ENCODE measurements around the gene WDR86. TPM values are rescaled to one million over a fixed set of nuclear protein-coding genes. Genes with fewer than 3 reads are reported as not detected.

The WDR86 gene
- total RNA-seq, 1 donor from 2014 or later, result 82.9 TPM

DNA sequence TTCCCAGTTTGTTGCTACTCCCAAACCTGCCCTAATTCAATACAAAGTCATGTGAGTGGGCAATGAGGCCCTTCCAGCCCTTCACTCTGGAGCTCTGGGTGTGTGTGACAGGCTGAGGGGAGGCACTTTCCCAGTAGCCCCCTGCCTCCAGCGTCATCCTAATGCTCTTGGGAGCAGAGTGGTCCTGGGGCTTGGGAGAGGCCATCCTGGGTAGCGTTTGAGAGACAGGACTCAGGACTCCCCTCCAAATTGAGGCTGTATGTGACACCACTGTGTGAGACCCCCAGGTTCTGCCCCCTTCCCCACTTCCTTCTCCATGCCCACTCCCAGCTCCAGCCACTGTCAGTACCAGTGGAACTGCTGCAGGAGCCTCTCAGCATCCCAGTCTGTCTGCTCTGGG, 36.6 kb upstream of the WDR86 start:
- Mint-ChIP-seq H3K4me1 (ENCODE audit: low read depth) (peaks cover 1% of the 10 kb centered on the region), H3K36me3 (ENCODE audit: insufficient read depth) (no peaks in the 10 kb centered on the region), H3K27me3 (peaks cover 33% of the 10 kb centered on the region), H3K27ac (no peak overlapping the region), H3K4me3 (ENCODE audit: low read depth) (no peak overlapping the region), H3K9me3 (ENCODE audit: low read depth) (no peaks in the 10 kb centered on the region)
- no peak for DNase-seq (ENCODE audit: low spot score, unreplicated experiment)
- TF ChIP-seq, protein P1, sequence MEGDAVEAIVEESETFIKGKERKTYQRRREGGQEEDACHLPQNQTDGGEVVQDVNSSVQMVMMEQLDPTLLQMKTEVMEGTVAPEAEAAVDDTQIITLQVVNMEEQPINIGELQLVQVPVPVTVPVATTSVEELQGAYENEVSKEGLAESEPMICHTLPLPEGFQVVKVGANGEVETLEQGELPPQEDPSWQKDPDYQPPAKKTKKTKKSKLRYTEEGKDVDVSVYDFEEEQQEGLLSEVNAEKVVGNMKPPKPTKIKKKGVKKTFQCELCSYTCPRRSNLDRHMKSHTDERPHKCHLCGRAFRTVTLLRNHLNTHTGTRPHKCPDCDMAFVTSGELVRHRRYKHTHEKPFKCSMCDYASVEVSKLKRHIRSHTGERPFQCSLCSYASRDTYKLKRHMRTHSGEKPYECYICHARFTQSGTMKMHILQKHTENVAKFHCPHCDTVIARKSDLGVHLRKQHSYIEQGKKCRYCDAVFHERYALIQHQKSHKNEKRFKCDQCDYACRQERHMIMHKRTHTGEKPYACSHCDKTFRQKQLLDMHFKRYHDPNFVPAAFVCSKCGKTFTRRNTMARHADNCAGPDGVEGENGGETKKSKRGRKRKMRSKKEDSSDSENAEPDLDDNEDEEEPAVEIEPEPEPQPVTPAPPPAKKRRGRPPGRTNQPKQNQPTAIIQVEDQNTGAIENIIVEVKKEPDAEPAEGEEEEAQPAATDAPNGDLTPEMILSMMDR (IDR thresholded peaks at IDR 0.05; ENCODE audit: unreplicated experiment), result no peak

DNA sequence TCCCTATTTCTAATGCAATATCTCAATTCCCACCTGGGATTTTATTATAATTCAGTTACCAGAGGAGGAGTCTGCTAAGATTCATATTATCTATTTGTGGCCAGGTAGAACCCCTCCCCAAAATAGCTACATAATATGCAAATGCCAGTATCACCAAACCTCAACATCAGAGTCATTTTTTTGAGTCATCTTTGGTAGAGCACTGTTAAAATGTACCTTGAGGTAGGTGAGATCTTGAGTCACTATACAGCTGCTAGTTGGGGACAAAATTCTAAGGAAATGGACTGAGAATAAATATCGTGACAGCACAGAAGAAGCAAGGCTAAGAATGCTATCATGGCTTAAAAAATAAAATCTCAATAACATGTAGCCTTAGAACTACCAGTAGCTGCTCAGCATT, 34.8 kb upstream of the WDR86 start:
- Mint-ChIP-seq H3K4me1 (ENCODE audit: low read depth) (peaks cover 3% of the 10 kb centered on the region), H3K36me3 (ENCODE audit: insufficient read depth) (no peaks in the 10 kb centered on the region), H3K4me3 (ENCODE audit: low read depth) (no peak overlapping the region), H3K27me3 (peaks cover 31% of the 10 kb centered on the region), H3K9me3 (ENCODE audit: low read depth) (no peaks in the 10 kb centered on the region), H3K27ac (no peak overlapping the region)
- TF ChIP-seq, protein P1 (IDR thresholded peaks at IDR 0.05; ENCODE audit: unreplicated experiment), result no peak
- DNase-seq (ENCODE audit: low spot score, unreplicated experiment), result no peak

DNA sequence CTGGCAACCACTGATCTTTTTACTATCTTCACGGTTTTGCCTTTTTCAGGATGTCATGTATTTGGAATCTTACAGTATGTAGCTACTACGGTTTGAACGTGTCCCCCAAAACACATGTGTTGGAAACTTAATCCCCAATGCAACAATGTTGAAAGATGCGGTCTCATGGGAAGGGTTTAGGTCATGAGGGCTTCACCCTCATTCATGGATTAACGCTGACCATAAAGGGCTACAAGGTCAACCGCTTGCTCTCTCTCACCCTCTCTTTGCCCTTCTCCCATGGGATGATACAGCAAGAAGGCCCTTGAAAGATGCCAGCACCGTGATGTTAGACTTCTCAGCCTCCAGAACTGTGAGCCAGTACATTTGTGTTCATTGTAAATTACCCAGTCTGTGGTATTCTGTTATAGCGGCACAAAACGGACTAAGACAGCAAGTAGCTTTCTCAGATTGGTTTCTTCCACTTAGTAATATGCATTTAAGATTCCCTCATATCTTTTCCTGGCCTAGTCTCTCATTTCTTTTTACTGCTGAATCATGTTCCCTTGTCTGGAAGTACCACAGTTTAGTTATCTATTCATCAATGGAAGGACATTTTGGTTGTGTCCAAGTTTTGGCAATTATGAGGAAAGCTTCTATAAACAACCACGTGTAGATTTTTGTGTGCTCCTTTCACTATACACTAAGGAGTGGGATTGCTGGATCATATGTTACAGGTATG, 33.1 kb upstream of the WDR86 start:
- Mint-ChIP-seq H3K27me3 (peaks cover 31% of the 10 kb centered on the region), H3K4me3 (ENCODE audit: low read depth) (no peak overlapping the region), H3K9me3 (ENCODE audit: low read depth) (no peaks in the 10 kb centered on the region), H3K4me1 (ENCODE audit: low read depth) (peaks cover 3% of the 10 kb centered on the region), H3K36me3 (ENCODE audit: insufficient read depth) (no peaks in the 10 kb centered on the region), H3K27ac (peak overlapping the region; percentile 7)
- DNase-seq (ENCODE audit: low spot score, unreplicated experiment), result no peak
- TF ChIP-seq, protein P1 (IDR thresholded peaks at IDR 0.05; ENCODE audit: unreplicated experiment), result no peak

DNA sequence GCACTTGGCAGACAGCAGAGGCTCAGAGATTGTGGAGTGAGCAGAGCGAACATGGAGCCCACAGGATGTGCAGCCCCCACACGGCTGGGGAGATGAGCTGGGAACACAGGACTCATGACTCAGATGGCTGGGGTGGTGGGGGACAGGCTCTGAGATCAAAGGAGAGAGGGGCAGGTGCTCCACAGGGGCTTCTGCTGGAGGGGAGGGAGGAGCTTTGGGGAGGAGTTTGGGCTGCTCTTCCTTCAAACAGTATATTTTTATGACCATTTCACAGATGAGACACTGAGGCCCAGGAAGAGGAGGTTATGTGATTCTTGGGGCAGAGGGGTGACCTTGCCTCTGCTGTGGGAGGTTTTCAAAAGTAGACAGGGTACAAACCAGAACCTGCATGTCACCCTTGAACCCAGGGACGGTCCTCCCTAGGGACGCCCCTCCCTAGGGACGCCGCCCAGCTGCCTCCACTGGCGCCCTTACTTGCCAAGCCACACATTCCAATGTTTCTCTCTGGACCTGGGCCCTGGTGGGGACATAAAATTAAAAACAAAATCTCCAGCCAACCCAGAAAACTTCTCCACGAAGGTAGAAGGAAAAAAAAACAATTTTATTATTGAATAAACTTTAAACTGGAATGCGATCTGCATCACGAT, 31.1 kb upstream of the WDR86 start:
- DNase-seq (ENCODE audit: low spot score, unreplicated experiment), result no peak
- Mint-ChIP-seq H3K27ac (no peak overlapping the region), H3K4me3 (ENCODE audit: low read depth) (no peak overlapping the region), H3K9me3 (ENCODE audit: low read depth) (no peaks in the 10 kb centered on the region), H3K27me3 (peaks cover 27% of the 10 kb centered on the region), H3K36me3 (ENCODE audit: insufficient read depth) (no peaks in the 10 kb centered on the region), H3K4me1 (ENCODE audit: low read depth) (peaks cover 3% of the 10 kb centered on the region)
- TF ChIP-seq, protein P1 (IDR thresholded peaks at IDR 0.05; ENCODE audit: unreplicated experiment), result no peak

GRCh38 chr7:151439855-151440798, 30.3 kb upstream of the WDR86 start, which contains the start of gene CRYGN:
Gene CRYGN, minus strand, starts transcription at chr7:151440141. Its CDS starts 224 bp downstream, at chr7:151439917.
- Mint-ChIP-seq H3K36me3 (ENCODE audit: insufficient read depth) (no peaks in the 10 kb centered on the region), H3K4me3 (ENCODE audit: low read depth) (peak within 1 kb of the TSS; percentile 61), H3K27ac (no peak within 1 kb of the TSS), H3K27me3 (peaks cover 24% of the 10 kb centered on the region), H3K4me1 (ENCODE audit: low read depth) (peaks cover 3% of the 10 kb centered on the region), H3K9me3 (ENCODE audit: low read depth) (no peaks in the 10 kb centered on the region)
- peak; percentile 34 for DNase-seq (ENCODE audit: low spot score, unreplicated experiment)
- TF ChIP-seq, protein P1 (IDR thresholded peaks at IDR 0.05; ENCODE audit: unreplicated experiment), result peak; percentile 25
